Liver (tissue), 10 donors: ENCODE measurements around the gene UBTD2. TPM values are rescaled to one million over a fixed set of nuclear protein-coding genes. Genes with fewer than 3 reads are reported as not detected.

Experiments used
- DNase-seq: peaks from one replicate; pipeline ENCODE4 v3.0.0-alpha.2; 2017; ENCODE audit warnings: low spot score
- H3K27ac ChIP-seq, 2 donors: one replicate each; pipeline ENCODE4 v1.7.0; 2013; ENCODE audit warnings: inconsistent platforms in 2 of 2, low read length in 2 of 2, control low read depth in 1 of 2, low read depth in 1 of 2, mild to moderate bottlenecking in 1 of 2
- H3K27me3 ChIP-seq, 4 donors: one replicate each; pipeline versions ENCODE4 v1.6.1 to v1.7.0; 2013; ENCODE audit warnings: low read length in 3 of 4, inconsistent platforms in 1 of 4, mild to moderate bottlenecking in 1 of 4, moderate library complexity in 1 of 4; ENCODE audit not compliant: control insufficient read depth in 4 of 4, insufficient read depth in 4 of 4
- H3K36me3 ChIP-seq, 4 donors: one replicate each; pipeline versions ENCODE4 v1.6.1 to v1.7.0; 2013; ENCODE audit warnings: low read length in 3 of 4, mild to moderate bottlenecking in 3 of 4, low read depth in 1 of 4, moderate library complexity in 1 of 4; ENCODE audit not compliant: control insufficient read depth in 4 of 4, insufficient read depth in 3 of 4
- H3K4me1 ChIP-seq, 4 donors: one replicate each; pipeline versions ENCODE4 v1.6.1 to v1.7.0; 2013; ENCODE audit warnings: low read length in 3 of 4, mild to moderate bottlenecking in 3 of 4, moderate library complexity in 1 of 4; ENCODE audit not compliant: control insufficient read depth in 4 of 4, insufficient read depth in 4 of 4
- H3K4me3 ChIP-seq, 3 donors: one replicate each; pipeline versions ENCODE4 v1.6.1 to v1.7.0; 2013; ENCODE audit warnings: low read length in 3 of 3, control low read depth in 1 of 3, low read depth in 1 of 3, mild to moderate bottlenecking in 1 of 3
- H3K9ac ChIP-seq, 2 donors: one replicate each; pipeline ENCODE4 v1.7.0; 2013; ENCODE audit warnings: low read length in 2 of 2, mild to moderate bottlenecking in 2 of 2, moderate library complexity in 2 of 2, control low read depth in 1 of 2, low read depth in 1 of 2
- H3K9me3 ChIP-seq, 4 donors: one replicate each; pipeline versions ENCODE4 v1.6.1 to v1.7.0; 2013; ENCODE audit warnings: low read length in 3 of 4; ENCODE audit not compliant: control insufficient read depth in 4 of 4
- EGR1 ChIP-seq, 2 donors: IDR thresholded peaks; 2 replicates each; pipeline ENCODE4 v1.6.1; 2016 to 2018; ENCODE audit warnings: antibody characterized with exemption in 2 of 2, low read depth in 2 of 2
- GABPA ChIP-seq, 2 donors: IDR thresholded peaks in 1 of 2; conservative IDR thresholded peaks in 1 of 2; 2 replicates each; pipeline ENCODE4 v1.6.1; 2016; ENCODE audit warnings: antibody characterized with exemption in 2 of 2, mild to moderate bottlenecking in 1 of 2, moderate library complexity in 1 of 2
- RAD21 ChIP-seq, 2 donors: IDR thresholded peaks; 2 replicates each; pipeline ENCODE4 v1.6.1; 2016; ENCODE audit warnings: antibody characterized with exemption in 2 of 2, mild to moderate bottlenecking in 2 of 2
- REST ChIP-seq: IDR thresholded peaks from 2 replicates; pipeline ENCODE4 v1.6.1; 2016; ENCODE audit warnings: antibody characterized with exemption, mild to moderate bottlenecking
- RXRA ChIP-seq, 2 donors: IDR thresholded peaks; 2 replicates each; pipeline ENCODE4 v1.6.1; 2017 to 2018; ENCODE audit warnings: antibody characterized with exemption in 2 of 2, mild to moderate bottlenecking in 1 of 2
- SP1 ChIP-seq: IDR thresholded peaks from 2 replicates; pipeline ENCODE4 v1.6.1; 2018; ENCODE audit warnings: antibody characterized with exemption, mild to moderate bottlenecking
- YY1 ChIP-seq: IDR thresholded peaks from 2 replicates; pipeline ENCODE4 v1.6.1; 2016; ENCODE audit warnings: antibody characterized with exemption, mild to moderate bottlenecking
- ZBTB33 ChIP-seq: IDR thresholded peaks from 2 replicates; pipeline ENCODE4 v1.6.1; 2016; ENCODE audit warnings: antibody characterized with exemption
- WGBS: extraction: QIAGEN DNeasy Blood & Tissue Kit; methylation state at CpG from one replicate; pipeline ENCODE4 v1.1.7; 2013; 5-methylcytosine and 5-hydroxymethylcytosine counted together
- polyA plus RNA-seq, 2 donors: library from polyadenylated mRNA; stranded (reverse) in 1 of 2; unstranded in 1 of 2; fragments of 200-250 nt in 1 of 2; fragments of >200 nt in 1 of 2; fragmentation: Nextera tagmentation in 1 of 2; extraction: Ambion mirVana in 1 of 2; gene quantifications; one replicate each; pipeline versions ENCODE4 v1.2.1 to v1.2.3, GENCODE V29; 2013 to 2015
- small RNA-seq: library from RNA; depleted of rRNA; stranded (forward); fragments of <200 nt; gene quantifications from one replicate; pipeline ENCODE3, GENCODE V24; 2014
- total RNA-seq, 2 donors: library from RNA; depleted of rRNA; stranded (reverse); fragments of >200 nt; gene quantifications; one replicate each; pipeline ENCODE4 v1.2.3, GENCODE V29; 2014
- donor health status: healthy.
- donor health status: healthy.
- donor health status: healthy.
- donor health status: healthy.
- donor health status: healthy.

UBTD2 gene
- total and polyA plus RNA-seq, 4 donors, result 4.4 to 8.3 (median 6.6) TPM

GRCh38 chr5:172160506-172160905 lies 123.1 kb downstream of the UBTD2 start:
- no peak for DNase-seq
- Histone ChIP-seq H3K9ac (no peak overlapping the region), H3K36me3 (no peaks in the 10 kb centered on the region), H3K27me3 (no peaks in the 10 kb centered on the region), H3K4me1 (peaks cover 0 to 7% (median 2%) of the 10 kb centered on the region in 4 donors), H3K4me3 (no peak overlapping the region), H3K9me3 (no peaks in the 10 kb centered on the region), H3K27ac (no peak overlapping the region)
- TF ChIP-seq GABPA (IDR thresholded peaks at IDR 0.05 in 1 of 2, conservative IDR thresholded peaks at IDR 0.05 in 1 of 2), result no peak
- TF ChIP-seq REST, result no peak
- no peak for TF ChIP-seq SP1
- TF ChIP-seq RAD21 (IDR thresholded peaks at IDR 0.05), result no peak
- no peak for TF ChIP-seq EGR1 (IDR thresholded peaks at IDR 0.05; ENCODE audit: low read depth in 2 of 2)
- TF ChIP-seq RXRA (IDR thresholded peaks at IDR 0.05), result no peak
- no peak for TF ChIP-seq ZBTB33
- no peak for TF ChIP-seq YY1
- WGBS, result 87% methylated on average over 9 of the region's 9 CpGs

Small RNA genes lying within 50 kb of the gene (small RNA-seq; reads per million reads assigned to genes)
- not detected for gene RF00191

Other genes starting within 250 kb of the UBTD2 start
- gene STK10, start 95.5 kb downstream of the UBTD2 start, total RNA-seq, result 10 to 100 TPM; 11.5 to 21.7 TPM
- gene STK10, start 95.5 kb downstream of the UBTD2 start, polyA plus RNA-seq, result 1 to 10 TPM; 2.8 to 3.9 TPM
- gene EFCAB9, start 89.6 kb downstream of the UBTD2 start, total RNA-seq, result not detected
- gene EFCAB9, start 89.6 kb downstream of the UBTD2 start, polyA plus RNA-seq, result not detected
- 1 to 10 TPM; 1.4 to 3.3 TPM for gene SH3PXD2B, start 170.8 kb upstream of the UBTD2 start, total RNA-seq
- gene SH3PXD2B, start 170.8 kb upstream of the UBTD2 start, polyA plus RNA-seq, result 1 to 10 TPM; 1.1 to 3.0 TPM